Measurements from ENCODE around the gene TSHZ1.
"Not testable (repeated sequence)": the region's sequence is repeated elsewhere in the genome, so short reads cannot be mapped to it uniquely, and the experiment has no call there.

The TSHZ1 gene

DNA sequence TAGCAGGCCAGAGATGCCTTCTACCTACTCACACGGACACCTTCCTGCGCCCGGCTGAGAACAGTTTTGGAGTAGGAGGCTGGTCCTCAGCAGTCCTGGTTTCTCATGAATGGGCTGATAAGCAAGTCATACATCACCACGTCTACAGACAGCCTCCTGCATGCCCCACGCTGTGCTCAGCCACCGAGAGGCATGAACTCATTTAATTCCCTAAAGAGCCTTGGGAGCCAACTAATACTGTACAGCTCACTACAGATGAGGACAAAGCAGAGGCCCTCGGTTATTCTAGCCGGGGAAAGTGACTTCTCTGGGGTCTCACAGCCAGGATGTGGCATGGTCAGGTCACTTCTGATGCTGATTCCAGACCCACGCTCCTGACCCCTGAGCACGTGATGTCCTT lies 105.6 kb downstream of the TSHZ1 start:
- DNase-seq (ENCODE audit: low read depth): no peak

DNA sequence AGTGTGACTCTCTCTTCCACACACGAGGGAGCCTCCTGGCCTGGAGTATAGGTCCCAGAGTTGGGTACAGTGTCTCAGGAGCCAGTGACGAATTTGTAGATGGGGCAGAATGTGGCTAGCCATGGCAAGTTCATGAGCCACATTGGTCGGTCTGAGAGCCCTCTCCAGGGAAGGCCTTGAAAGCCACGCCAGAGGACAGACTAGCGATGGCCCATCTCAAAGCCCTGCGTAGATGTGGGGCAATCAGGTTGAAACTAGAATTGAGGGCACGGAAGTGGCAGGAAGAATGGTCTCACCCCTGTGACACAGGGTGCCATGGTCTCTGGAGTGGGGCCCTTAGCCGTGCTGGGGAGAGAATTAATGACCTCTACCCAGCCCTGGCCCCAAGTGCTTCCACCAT lies 106.2 kb downstream of the TSHZ1 start:
- no peak for DNase-seq (ENCODE audit: low read depth)

DNA sequence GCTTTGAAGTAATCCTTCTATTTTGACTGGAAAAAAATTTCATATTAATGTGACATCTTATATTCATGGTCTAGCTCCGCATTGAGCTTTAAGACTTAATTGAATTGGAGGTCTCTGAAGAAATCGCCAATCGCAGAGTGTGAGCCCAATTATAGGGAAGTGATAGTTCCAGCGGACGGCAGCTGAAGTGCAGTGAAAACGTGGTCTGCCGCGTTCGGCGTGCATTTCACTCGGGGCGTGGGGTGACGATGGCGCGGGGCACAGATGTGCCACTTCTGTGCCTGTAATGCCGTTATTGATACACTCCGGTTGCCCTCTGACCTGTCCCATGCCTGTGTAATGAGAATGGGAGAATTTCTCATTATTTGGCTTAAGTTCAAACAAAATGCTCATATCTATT lies 106.7 kb downstream of the TSHZ1 start:
- DNase-seq (ENCODE audit: low read depth): no peak

DNA sequence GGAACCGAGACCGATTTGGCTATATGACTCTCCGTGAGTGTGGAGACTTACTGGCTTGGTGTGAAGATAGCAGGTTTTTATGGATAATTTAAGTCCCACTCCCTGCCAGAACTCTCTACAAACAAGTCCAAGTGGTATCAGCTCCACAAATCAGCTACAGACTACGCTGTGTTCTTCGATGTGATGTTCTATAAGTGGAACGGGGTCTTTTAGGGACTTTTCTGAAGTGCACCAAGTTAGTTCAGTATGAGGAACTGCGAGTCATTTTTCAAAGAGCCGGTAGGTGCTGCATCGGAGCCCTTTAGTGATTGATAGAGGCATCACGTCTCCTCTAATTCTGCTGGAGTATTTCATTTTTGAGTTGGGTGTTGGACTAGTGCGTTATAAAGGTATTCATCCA lies 107.1 kb downstream of the TSHZ1 start:
- no peak for DNase-seq (ENCODE audit: low read depth)

DNA sequence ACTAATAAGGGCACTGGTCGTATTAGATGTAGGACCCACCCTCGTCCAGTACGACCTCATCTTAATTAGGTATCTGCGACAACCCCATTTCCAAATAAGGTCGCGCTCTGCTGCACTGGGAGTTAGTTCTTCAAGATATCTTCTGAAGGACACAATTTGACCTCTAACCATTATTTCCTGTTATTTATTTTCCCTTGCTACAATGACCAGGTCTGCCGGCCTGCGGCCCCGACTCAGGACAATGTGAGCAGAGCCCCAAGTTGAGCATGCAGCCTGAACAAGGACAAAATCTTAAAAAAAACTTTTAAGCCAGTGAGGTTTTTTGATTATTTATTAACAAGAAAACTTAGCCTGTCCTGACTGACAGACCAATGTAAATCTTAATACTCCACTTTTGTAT lies 109.3 kb downstream of the TSHZ1 start:
- no peak for DNase-seq (ENCODE audit: low read depth)

DNA sequence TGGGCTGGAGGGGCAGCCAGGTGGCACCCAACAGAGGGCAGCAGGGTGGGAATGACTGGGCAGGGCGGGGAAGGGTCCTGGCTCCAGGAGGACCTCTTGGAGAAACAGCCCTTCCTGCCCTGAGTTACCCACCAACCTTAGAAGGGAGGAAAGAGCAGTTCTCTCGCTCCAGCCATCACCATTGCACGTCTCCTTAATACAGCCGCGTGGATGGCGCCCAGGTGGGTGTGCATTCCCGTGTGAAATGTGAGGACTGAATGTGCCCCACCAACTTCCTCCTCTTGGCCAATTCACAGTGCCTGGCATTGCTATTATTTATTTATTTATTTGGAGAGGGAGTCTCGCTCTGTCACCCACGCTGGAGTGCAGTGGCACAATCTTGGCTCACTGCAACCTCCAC lies 109.9 kb downstream of the TSHZ1 start:
- no peak for DNase-seq (ENCODE audit: low read depth)

DNA sequence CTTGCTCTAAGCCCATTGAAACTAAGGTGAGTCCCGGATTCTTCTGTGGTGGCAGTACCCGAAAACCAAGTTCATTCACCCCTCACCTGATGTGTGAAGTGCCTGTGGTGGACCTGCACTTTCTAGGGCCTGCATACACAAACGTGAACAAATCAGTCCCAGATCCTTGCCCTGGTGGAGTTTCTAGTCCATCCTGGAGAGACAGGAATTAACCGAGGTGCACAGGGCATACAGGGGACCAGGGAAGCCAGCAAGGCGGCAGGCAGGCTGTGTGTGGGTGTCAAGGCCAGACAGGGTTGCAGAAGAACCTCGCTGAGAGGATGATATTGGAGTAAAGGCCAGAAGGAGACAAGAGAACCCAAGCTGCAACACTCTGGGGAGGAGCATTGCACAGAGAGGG lies 110.8 kb downstream of the TSHZ1 start:
- no peak for DNase-seq (ENCODE audit: low read depth)

DNA sequence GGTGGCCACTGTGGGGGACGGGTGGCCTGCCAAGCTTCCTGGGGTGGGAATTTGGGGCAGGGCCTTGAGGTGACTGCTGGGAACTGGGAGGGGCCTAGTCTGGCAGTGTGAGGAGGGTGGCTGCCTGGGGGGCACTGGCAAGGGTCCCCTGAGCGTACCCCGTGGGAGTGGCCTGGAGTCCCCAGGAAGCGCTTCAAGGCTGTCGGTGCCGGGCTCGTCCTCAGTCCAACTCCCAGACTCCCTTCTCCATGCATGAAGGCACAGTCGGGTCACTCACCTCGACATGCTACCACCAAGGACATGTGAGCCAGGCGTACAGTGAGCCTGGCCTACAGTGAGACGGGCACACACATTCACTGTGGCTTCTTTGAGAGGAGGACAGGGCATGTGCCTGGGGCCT lies 111.6 kb downstream of the TSHZ1 start:
- no peak for DNase-seq (ENCODE audit: low read depth)

DNA sequence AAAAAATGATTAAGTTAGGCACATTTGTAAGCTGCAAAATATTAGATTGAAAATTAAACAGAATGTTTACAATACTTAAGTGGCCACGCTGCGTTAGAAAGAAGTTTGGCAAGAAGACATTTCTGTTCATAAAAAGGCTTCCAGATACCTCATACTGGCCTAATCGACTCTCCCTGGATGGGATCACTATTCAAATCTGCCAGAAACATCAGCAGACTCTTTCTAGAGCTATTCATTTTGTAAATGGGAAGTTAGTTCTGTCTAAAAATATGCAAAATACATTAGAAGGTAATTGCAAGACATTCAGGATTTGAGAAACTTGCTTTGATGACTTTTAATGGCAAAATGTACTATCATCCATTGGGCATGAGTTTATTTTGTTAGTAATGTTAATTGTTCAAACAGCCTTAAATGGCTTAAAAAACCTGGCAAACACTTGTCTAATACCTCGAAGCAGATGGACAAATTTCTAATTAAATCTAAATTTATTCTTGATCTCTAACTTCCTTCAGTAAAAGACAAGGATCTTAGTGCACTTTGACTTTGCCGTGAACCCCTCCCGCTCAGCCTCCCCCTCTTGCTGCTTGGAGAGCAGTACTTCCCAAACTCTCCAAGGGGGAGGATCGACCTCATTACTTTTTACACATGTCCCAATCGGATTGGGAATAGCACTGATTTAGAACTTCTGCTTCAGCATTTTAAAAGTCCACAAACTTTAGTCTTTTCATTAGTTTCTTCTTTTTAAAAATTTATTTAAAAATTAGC lies 113.4 kb downstream of the TSHZ1 start:
- DNase-seq (ENCODE audit: low read depth): no peak

DNA sequence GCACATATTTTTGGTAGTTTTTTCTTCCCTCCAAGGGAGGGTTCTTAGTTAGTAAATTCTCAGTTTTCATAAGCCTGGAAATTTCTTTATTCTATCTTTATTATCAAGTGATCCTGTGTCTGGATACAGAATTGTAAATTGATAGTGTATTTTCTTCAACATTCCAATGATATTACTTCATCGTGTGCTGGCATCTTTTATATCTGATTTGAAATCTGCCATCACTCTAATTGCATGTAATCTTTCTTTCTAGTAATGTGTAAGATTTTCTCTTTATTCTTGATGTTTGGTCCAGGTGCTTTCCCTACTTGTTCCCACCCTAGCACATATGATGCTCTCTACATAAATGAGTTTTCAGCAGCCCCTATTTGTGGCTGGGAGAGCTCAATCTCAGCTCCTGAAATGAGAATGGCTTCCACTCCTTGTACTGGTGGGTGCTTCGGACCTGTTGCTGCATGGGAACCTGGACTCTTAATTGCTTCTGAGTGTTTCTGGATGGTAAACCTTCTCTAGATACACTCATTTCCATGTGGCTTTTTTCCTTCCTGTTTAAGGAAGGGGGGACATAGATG lies 114.2 kb downstream of the TSHZ1 start:
- DNase-seq (ENCODE audit: low read depth): no peak

DNA sequence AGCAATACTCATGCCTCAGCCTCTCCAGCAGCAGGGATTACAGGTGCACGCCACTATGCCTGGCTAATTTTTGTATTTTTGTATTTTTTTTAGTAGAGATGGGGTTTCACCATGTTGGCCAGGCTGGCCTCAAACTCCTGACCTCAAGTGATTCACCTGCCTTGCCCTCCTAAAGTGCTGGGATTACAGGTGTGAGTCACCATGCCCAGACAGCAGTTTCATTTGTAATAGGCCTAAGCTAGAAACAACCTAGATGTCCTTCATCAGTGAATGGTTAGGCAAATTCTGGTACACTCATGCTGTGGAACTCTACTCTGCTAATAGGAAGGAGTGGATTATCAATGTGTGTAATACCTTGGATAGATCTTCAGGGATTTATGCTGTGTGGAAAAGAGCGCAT lies 119.2 kb downstream of the TSHZ1 start:
- not testable (repeated sequence) for DNase-seq (ENCODE audit: low read depth)

DNA sequence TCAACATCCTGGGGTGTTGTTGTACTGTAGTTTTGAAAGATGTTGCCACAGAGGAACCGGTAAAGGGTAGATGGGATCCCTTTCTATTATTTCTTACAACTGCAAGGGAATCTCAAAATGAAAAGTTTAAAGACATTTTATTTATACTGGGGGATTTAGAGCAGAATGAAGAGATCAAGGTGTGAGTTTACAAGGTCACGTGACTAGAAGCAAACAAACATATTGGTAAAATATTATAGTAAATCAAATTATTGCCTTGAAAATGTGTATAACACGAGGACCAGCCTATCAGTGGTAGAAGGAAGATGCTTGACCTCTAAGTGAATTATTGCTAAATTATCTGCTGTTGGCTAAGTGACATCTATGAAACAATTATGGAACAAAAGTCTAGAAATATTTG lies 119.7 kb downstream of the TSHZ1 start:
- DNase-seq (ENCODE audit: low read depth): no peak

DNA sequence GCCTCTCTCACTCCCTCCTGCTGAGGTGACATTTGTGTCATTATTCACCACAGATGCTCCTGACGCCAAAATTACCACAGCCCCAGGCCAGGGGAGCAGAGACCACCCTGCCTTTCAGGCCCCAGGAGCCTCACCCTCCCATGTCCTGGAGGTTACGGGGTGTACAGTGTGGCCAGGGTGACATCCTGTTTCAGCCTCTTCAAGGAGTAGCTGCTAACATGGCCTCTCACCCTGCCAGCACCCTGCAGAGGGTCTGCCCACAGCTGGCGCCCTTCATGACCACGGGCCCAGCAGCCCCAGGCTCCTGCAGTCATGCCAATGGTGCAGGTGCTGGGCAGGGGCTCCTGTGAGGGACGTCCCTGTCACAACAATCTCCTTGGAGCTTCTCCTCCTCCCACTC lies 124.3 kb downstream of the TSHZ1 start:
- DNase-seq (ENCODE audit: low read depth): no peak

DNA sequence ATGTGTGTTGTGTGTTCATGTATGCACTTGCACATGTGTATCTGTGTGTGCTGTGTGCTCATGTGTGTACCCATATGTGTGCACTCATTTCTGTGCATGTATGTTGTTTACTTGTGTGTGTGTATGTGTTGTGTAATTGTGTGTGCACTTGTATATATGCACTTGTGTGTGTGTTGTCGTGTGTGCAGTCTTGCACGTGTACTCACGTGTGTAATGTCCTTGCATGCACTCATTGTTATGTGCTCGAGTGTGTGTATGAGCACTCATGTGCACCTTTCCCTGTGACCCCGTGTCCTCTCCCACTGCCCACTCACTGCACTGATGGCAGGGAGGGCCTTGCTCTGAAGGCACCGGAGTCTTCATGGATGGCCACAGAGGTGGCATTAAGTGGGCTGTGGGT lies 124.9 kb downstream of the TSHZ1 start:
- no peak for DNase-seq (ENCODE audit: low read depth)

DNA sequence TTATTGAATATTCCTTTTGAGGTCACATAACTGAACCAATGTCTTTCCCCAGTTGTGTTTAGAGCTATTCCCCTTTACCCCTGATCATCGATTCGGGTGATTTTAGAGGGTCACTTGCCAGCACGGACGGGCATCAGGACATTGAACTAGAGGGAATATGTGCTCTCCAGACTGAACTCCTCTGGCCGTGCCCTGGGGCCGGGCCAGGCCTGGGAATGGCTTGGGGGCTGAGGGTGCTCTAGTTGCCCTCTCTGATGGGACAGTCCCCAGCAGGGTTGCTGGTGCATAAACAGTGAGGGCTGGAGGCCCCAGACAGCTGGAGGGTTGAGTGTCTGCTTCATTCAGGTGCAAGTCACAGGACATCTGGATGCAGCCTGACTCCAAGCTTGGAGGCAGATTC lies 126.2 kb downstream of the TSHZ1 start:
- no peak for DNase-seq (ENCODE audit: low read depth)

DNA sequence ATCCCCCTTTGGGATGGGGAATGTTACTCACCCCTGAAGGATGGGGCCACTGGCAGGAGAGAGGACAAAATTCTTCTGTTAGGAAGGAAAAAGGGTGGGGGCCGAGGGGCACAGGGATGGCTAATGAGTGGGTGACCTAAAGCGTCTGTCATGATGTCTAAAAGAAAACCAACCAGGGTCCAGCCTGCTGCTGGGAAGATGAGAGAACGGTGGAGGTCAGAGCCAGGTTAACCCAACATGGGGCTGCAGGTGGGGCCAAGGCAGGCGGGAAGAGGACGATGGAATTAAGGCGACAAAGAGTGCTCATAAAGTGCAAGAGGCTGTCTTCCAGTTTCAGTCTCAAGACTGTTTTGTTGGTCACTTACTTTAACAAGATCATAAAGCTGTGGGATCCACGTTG lies 126.8 kb downstream of the TSHZ1 start:
- no peak for DNase-seq (ENCODE audit: low read depth)

DNA sequence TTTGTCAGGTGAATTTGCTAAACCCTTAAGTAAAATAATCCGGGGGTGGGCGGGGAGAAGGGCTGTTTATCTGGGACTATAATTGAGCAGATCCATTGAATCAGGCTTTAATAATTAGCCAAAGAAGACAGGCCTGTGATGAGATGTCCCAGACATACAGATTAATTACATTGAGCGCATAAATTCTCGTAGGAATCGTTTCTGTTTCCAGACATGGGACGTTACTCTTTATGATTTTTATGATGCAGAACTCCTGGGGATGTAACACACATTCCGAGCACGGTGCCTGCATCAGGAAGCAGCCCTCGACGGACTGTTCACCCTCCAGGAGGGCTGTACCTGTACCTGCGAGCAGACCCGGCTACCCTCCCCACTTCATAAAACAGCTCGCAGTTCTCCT lies 128.0 kb downstream of the TSHZ1 start:
- DNase-seq (ENCODE audit: low read depth): no peak

All from T-helper 22 cell (primary cell).